GM10266 (cell line): Measurements from ENCODE around the gene PRKCB.

Experiments
- DNase-seq: peaks from one replicate; pipeline ENCODE4 v3.0.0; 2012; ENCODE audit errors: extremely low spot score
- CTCF ChIP-seq: IDR thresholded peaks from 2 replicates; pipeline ENCODE4 v1.5.1; 2012; ENCODE audit warnings: mild to moderate bottlenecking, low read depth; ENCODE audit not compliant: control insufficient read depth, insufficient read depth; ENCODE audit errors: missing control alignments

PRKCB gene

GRCh38 chr16:23902034-23902747 lies 66.4 kb downstream of the PRKCB start:
- DNase-seq: no peak
- no peak for TF ChIP-seq CTCF

- no peak for DNase-seq
- no peak for TF ChIP-seq CTCF
These were observed 67.1 kb downstream of the PRKCB start for GRCh38 chr16:23902748-23903414.

GRCh38 chr16:23905027-23905426 lies 69.2 kb downstream of the PRKCB start:
- no peak for DNase-seq

GRCh38 chr16:23907457-23907902 lies 71.7 kb downstream of the PRKCB start:
- no peak for TF ChIP-seq CTCF
- no peak for DNase-seq

More at GRCh38 chr16:23905027-23905426, 69.2 kb downstream of the PRKCB start:
- no peak for TF ChIP-seq CTCF

GRCh38 chr16:23907903-23908302 lies 72.1 kb downstream of the PRKCB start:
- TF ChIP-seq CTCF: no peak

GRCh38 chr16:23908790-23909189 lies 73.0 kb downstream of the PRKCB start:
- no peak for TF ChIP-seq CTCF
- DNase-seq: no peak

More at GRCh38 chr16:23907903-23908302, 72.1 kb downstream of the PRKCB start:
- no peak for DNase-seq
